ENCODE measurements around the gene RUFY4. TPM values are rescaled to one million over a fixed set of nuclear protein-coding genes. Genes with fewer than 3 reads are reported as not detected.
"Not testable (repeated sequence)": the region's sequence is repeated elsewhere in the genome, so short reads cannot be mapped to it uniquely, and the experiment has no call there.

Gene RUFY4
- total RNA-seq, 1 donor from 2014 or later, result not detected

DNA sequence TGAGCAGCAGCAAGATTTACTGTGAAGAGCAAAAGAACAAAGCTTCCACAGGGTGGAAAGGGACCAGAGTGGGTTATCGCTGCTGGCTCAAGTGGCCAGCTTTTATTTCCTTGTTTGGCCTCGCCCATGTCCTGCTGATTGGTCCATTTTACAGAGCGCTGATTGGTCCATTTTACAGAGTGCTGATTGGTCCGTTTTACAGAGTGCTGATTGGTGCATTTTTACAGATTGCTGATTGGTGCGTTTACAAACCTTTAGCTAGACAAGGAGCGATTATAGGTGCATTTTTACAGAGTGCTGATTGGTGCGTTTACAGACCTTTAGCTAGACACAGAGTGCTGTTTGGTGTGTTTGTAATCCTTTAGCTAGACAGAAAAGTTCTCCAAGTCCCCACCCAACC is 39.8 kb downstream of the RUFY4 start:
- not testable (repeated sequence) for H3K9ac ChIP-seq (ENCODE audit: low read depth in 1 of 3, low read length in 3 of 3); H3K27me3 ChIP-seq (ENCODE audit: control insufficient read depth in 3 of 3, insufficient read depth in 3 of 3, low read length in 3 of 3); H3K36me3 ChIP-seq (ENCODE audit: control insufficient read depth in 3 of 3, insufficient read depth in 3 of 3, low read length in 3 of 3); H3K27ac ChIP-seq (ENCODE audit: low read depth, low read length); H3K4me3 ChIP-seq (ENCODE audit: low read length in 3 of 3); H3K9me3 ChIP-seq (ENCODE audit: control insufficient read depth in 3 of 3, low read length in 3 of 3); H3K4me1 ChIP-seq (ENCODE audit: control insufficient read depth in 3 of 3, insufficient read depth in 3 of 3, low read length in 3 of 3)

- peaks cover 0 to 16% (median 0%) of the 10 kb centered on the region in 3 donors for H3K27me3 ChIP-seq (ENCODE audit: control insufficient read depth in 3 of 3, insufficient read depth in 3 of 3, low read length in 3 of 3)
- H3K4me3 ChIP-seq (ENCODE audit: low read length in 3 of 3); H3K4me1 ChIP-seq (ENCODE audit: control insufficient read depth in 3 of 3, insufficient read depth in 3 of 3, low read length in 3 of 3); H3K27ac ChIP-seq (ENCODE audit: low read depth, low read length); H3K9ac ChIP-seq (ENCODE audit: low read depth in 1 of 3, low read length in 3 of 3); H3K36me3 ChIP-seq (ENCODE audit: control insufficient read depth in 3 of 3, insufficient read depth in 3 of 3, low read length in 3 of 3); H3K9me3 ChIP-seq (ENCODE audit: control insufficient read depth in 3 of 3, low read length in 3 of 3): not testable (repeated sequence)
Measured at GRCh38 chr2:218121789-218122188, 52.7 kb downstream of the RUFY4 start.

GRCh38 chr2:218122286-218122685 is 53.2 kb downstream of the RUFY4 start:
- not testable (repeated sequence) for H3K4me3 ChIP-seq (ENCODE audit: low read length in 3 of 3); H3K27ac ChIP-seq (ENCODE audit: low read depth, low read length); H3K36me3 ChIP-seq (ENCODE audit: control insufficient read depth in 3 of 3, insufficient read depth in 3 of 3, low read length in 3 of 3); H3K9ac ChIP-seq (ENCODE audit: low read depth in 1 of 3, low read length in 3 of 3); H3K9me3 ChIP-seq (ENCODE audit: control insufficient read depth in 3 of 3, low read length in 3 of 3); H3K4me1 ChIP-seq (ENCODE audit: control insufficient read depth in 3 of 3, insufficient read depth in 3 of 3, low read length in 3 of 3)
- peaks cover 0 to 16% (median 1%) of the 10 kb centered on the region in 3 donors for H3K27me3 ChIP-seq (ENCODE audit: control insufficient read depth in 3 of 3, insufficient read depth in 3 of 3, low read length in 3 of 3)

DNA sequence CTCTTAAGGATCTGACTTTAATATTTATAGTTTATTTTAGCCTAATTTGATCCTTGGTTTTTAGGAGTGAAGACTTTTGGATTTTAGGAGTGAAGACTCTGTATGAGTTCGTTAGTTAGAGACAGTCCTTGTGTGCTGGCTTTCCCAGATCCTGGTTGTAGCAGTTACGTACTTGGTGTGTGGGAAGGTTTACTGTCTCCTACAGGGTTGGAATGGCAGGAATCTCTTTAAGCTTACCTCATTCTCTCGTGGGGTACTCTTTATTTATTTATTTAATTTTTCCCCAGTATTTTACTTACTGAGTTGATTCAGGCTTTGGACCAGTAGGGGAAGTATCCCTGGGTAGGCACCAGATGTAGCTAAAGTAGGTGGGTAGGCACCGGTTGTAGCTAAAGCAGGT is 54.9 kb downstream of the RUFY4 start:
- H3K4me1 ChIP-seq (ENCODE audit: control insufficient read depth in 3 of 3, insufficient read depth in 3 of 3, low read length in 3 of 3), result no peaks in the 10 kb centered on the region
- H3K9ac ChIP-seq (ENCODE audit: low read depth in 1 of 3, low read length in 3 of 3), result no peak overlapping the region
- no peaks in the 10 kb centered on the region for H3K9me3 ChIP-seq (ENCODE audit: control insufficient read depth in 3 of 3, low read length in 3 of 3)
- no peaks in the 10 kb centered on the region for H3K36me3 ChIP-seq (ENCODE audit: control insufficient read depth in 3 of 3, insufficient read depth in 3 of 3, low read length in 3 of 3)
- H3K27ac ChIP-seq (ENCODE audit: low read depth, low read length), result no peak overlapping the region
- H3K27me3 ChIP-seq (ENCODE audit: control insufficient read depth in 3 of 3, insufficient read depth in 3 of 3, low read length in 3 of 3), result peaks cover 0 to 16% (median 4%) of the 10 kb centered on the region in 3 donors
- no peak overlapping the region for H3K4me3 ChIP-seq (ENCODE audit: low read length in 3 of 3)

- no peak overlapping the region for H3K9ac ChIP-seq (ENCODE audit: low read depth in 1 of 3, low read length in 3 of 3)
- no peak overlapping the region for H3K27ac ChIP-seq (ENCODE audit: low read depth, low read length)
- no peak overlapping the region for H3K4me3 ChIP-seq (ENCODE audit: low read length in 3 of 3)
- no peaks in the 10 kb centered on the region for H3K4me1 ChIP-seq (ENCODE audit: control insufficient read depth in 3 of 3, insufficient read depth in 3 of 3, low read length in 3 of 3)
- H3K36me3 ChIP-seq (ENCODE audit: control insufficient read depth in 3 of 3, insufficient read depth in 3 of 3, low read length in 3 of 3), result no peaks in the 10 kb centered on the region
- no peaks in the 10 kb centered on the region for H3K9me3 ChIP-seq (ENCODE audit: control insufficient read depth in 3 of 3, low read length in 3 of 3)
- peaks cover 0 to 18% (median 4%) of the 10 kb centered on the region in 3 donors for H3K27me3 ChIP-seq (ENCODE audit: control insufficient read depth in 3 of 3, insufficient read depth in 3 of 3, low read length in 3 of 3)
Measured at GRCh38 chr2:218125095-218125494, 56.0 kb downstream of the RUFY4 start.

GRCh38 chr2:218125626-218126080 is 56.6 kb downstream of the RUFY4 start, which contains the start of gene CXCR2:
Gene CXCR2 (plus strand): TSS chr2:218126028. CDS start chr2:218134802, 8,774 bp downstream.
- Histone ChIP-seq H3K27me3 (ENCODE audit: control insufficient read depth in 3 of 3, insufficient read depth in 3 of 3, low read length in 3 of 3) (peaks cover 0 to 18% (median 4%) of the 10 kb centered on the region in 3 donors), H3K4me1 (ENCODE audit: control insufficient read depth in 3 of 3, insufficient read depth in 3 of 3, low read length in 3 of 3) (no peaks in the 10 kb centered on the region), H3K27ac (ENCODE audit: low read depth, low read length) (no peak within 1 kb of the TSS), H3K36me3 (ENCODE audit: control insufficient read depth in 3 of 3, insufficient read depth in 3 of 3, low read length in 3 of 3) (no peaks in the 10 kb centered on the region), H3K9me3 (ENCODE audit: control insufficient read depth in 3 of 3, low read length in 3 of 3) (no peaks in the 10 kb centered on the region), H3K9ac (ENCODE audit: low read depth in 1 of 3, low read length in 3 of 3) (no peak within 1 kb of the TSS), H3K4me3 (ENCODE audit: low read length in 3 of 3) (no peak within 1 kb of the TSS)

GRCh38 chr2:218127929-218128455 is 58.9 kb downstream of the RUFY4 start:
- Histone ChIP-seq H3K4me3 (ENCODE audit: low read length in 3 of 3) (no peak overlapping the region), H3K36me3 (ENCODE audit: control insufficient read depth in 3 of 3, insufficient read depth in 3 of 3, low read length in 3 of 3) (no peaks in the 10 kb centered on the region), H3K9ac (ENCODE audit: low read depth in 1 of 3, low read length in 3 of 3) (no peak overlapping the region), H3K9me3 (ENCODE audit: control insufficient read depth in 3 of 3, low read length in 3 of 3) (no peaks in the 10 kb centered on the region), H3K4me1 (ENCODE audit: control insufficient read depth in 3 of 3, insufficient read depth in 3 of 3, low read length in 3 of 3) (no peaks in the 10 kb centered on the region), H3K27me3 (ENCODE audit: control insufficient read depth in 3 of 3, insufficient read depth in 3 of 3, low read length in 3 of 3) (peaks cover 0 to 18% (median 4%) of the 10 kb centered on the region in 3 donors), H3K27ac (ENCODE audit: low read depth, low read length) (no peak overlapping the region)

DNA sequence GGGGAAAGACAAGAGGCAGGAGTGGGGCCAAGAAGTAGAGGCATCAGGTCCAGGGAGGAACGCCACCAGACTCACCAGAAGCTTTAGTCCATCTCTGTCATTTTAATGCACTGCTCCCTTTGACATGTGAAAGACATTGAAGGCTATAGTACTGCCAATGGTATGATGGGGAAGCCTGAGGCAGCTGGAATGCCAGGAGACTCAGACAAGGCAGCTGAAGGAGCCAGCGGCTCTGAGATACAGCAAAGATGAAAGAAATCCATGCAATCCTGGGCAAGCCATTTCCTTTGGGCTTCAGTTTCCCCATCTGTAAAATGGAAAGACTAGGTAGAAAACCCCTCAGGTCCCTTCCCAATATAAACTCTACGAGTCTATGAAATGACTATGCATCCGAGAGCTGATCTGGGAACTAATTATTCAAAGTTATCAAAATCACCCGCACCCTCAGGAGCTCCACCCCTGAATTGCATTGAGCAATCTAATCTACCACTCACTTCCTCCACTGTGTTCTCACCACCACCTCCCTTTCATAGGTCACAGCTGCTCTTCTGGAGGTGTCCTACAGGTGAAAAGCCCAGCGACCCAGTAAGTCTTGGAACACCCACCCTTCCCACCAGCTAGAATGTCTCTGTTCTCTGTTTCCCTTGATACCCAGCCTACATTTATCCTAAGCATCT is 59.9 kb downstream of the RUFY4 start:
- H3K27me3 ChIP-seq (ENCODE audit: control insufficient read depth in 3 of 3, insufficient read depth in 3 of 3, low read length in 3 of 3), result peaks cover 3 to 18% (median 6%) of the 10 kb centered on the region in 3 donors
- H3K36me3 ChIP-seq (ENCODE audit: control insufficient read depth in 3 of 3, insufficient read depth in 3 of 3, low read length in 3 of 3), result no peaks in the 10 kb centered on the region
- H3K4me3 ChIP-seq (ENCODE audit: low read length in 3 of 3), result no peak overlapping the region
- no peaks in the 10 kb centered on the region for H3K4me1 ChIP-seq (ENCODE audit: control insufficient read depth in 3 of 3, insufficient read depth in 3 of 3, low read length in 3 of 3)
- H3K27ac ChIP-seq (ENCODE audit: low read depth, low read length), result no peak overlapping the region
- no peak overlapping the region for H3K9ac ChIP-seq (ENCODE audit: low read depth in 1 of 3, low read length in 3 of 3)
- H3K9me3 ChIP-seq (ENCODE audit: control insufficient read depth in 3 of 3, low read length in 3 of 3), result no peaks in the 10 kb centered on the region

DNA sequence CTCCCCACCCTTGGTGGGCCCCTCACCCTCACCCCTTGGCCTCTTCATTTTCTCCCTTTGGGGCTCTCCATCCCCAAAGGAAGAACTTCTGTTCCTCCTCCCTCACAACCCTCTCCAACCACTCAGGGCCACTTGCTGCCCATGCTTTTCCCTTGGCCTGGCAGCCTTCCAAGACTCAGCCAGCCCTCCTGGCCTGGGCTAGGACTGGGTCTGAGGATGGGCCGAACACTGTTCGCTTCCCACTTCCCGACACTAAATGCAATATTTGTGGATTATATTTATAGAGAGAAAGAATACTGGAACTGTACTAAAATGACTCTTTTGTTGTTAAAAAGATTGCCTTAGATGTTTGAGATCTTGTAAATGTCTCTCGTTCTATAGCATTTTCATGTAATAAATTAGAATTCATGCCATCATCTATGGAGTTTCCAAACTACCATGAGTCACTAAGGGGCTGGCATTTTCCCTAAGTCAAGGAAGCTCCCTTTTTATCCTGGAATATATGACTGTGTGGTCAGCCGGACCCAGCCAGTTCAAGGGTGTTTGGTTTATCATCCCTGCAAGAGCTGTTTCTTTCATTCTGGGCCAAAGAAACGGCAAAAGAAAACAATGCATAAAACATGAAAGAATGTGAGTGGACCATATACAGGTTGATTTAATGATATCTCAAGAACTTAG is 60.5 kb downstream of the RUFY4 start:
- H3K27me3 ChIP-seq (ENCODE audit: control insufficient read depth in 3 of 3, insufficient read depth in 3 of 3, low read length in 3 of 3), result peaks cover 3 to 16% (median 6%) of the 10 kb centered on the region in 3 donors
- H3K9me3 ChIP-seq (ENCODE audit: control insufficient read depth in 3 of 3, low read length in 3 of 3), result no peaks in the 10 kb centered on the region
- no peak overlapping the region for H3K9ac ChIP-seq (ENCODE audit: low read depth in 1 of 3, low read length in 3 of 3)
- H3K4me1 ChIP-seq (ENCODE audit: control insufficient read depth in 3 of 3, insufficient read depth in 3 of 3, low read length in 3 of 3), result no peaks in the 10 kb centered on the region
- H3K36me3 ChIP-seq (ENCODE audit: control insufficient read depth in 3 of 3, insufficient read depth in 3 of 3, low read length in 3 of 3), result no peaks in the 10 kb centered on the region
- no peak overlapping the region for H3K27ac ChIP-seq (ENCODE audit: low read depth, low read length)
- H3K4me3 ChIP-seq (ENCODE audit: low read length in 3 of 3), result no peak overlapping the region

GRCh38 chr2:218130377-218130776 is 61.3 kb downstream of the RUFY4 start:
- no peaks in the 10 kb centered on the region for H3K4me1 ChIP-seq (ENCODE audit: control insufficient read depth in 3 of 3, insufficient read depth in 3 of 3, low read length in 3 of 3)
- H3K27me3 ChIP-seq (ENCODE audit: control insufficient read depth in 3 of 3, insufficient read depth in 3 of 3, low read length in 3 of 3), result peaks cover 6 to 12% (median 7%) of the 10 kb centered on the region in 3 donors
- H3K27ac ChIP-seq (ENCODE audit: low read depth, low read length), result no peak overlapping the region
- H3K4me3 ChIP-seq (ENCODE audit: low read length in 3 of 3), result no peak overlapping the region
- H3K9ac ChIP-seq (ENCODE audit: low read depth in 1 of 3, low read length in 3 of 3), result no peak overlapping the region
- H3K36me3 ChIP-seq (ENCODE audit: control insufficient read depth in 3 of 3, insufficient read depth in 3 of 3, low read length in 3 of 3), result no peaks in the 10 kb centered on the region
- H3K9me3 ChIP-seq (ENCODE audit: control insufficient read depth in 3 of 3, low read length in 3 of 3), result no peaks in the 10 kb centered on the region
